Cardiac muscle cell (in vitro differentiated cells and primary cell): ENCODE results near the gene CREB5. TPM values are rescaled to one million over a fixed set of nuclear protein-coding genes. Genes with fewer than 3 reads are reported as not detected.

Experiments
- DNase-seq, 2 donors: peaks; one replicate each; pipeline versions ENCODE4 v3.0.0 to v3.0.0-alpha.2; 2010 to 2017; ENCODE audit warnings: low read depth in 1 of 2, low spot score in 1 of 2
- H3K27ac ChIP-seq: fragments of 200-600 bp; sonication (generic); 2 replicates; pipeline ENCODE4 v1.5.1; 2016
- H3K27me3 ChIP-seq: fragments of 200-600 bp; sonication (generic); 2 replicates; pipeline ENCODE4 v1.6.0; 2016; ENCODE audit warnings: control low read depth
- H3K36me3 ChIP-seq: fragments of 200-600 bp; sonication (generic); 2 replicates; pipeline ENCODE4 v1.5.1; 2016; ENCODE audit warnings: control low read depth
- H3K4me1 ChIP-seq: fragments of 200-600 bp; sonication (generic); 2 replicates; pipeline ENCODE4 v1.8.1; 2017; ENCODE audit warnings: low read depth, mild to moderate bottlenecking, mixed run types
- H3K4me3 ChIP-seq: fragments of 200-600 bp; sonication (generic); 2 replicates; pipeline ENCODE4 v1.5.1; 2016; ENCODE audit warnings: mild to moderate bottlenecking
- H3K9me3 ChIP-seq: fragments of 200-600 bp; sonication (generic); 2 replicates; pipeline ENCODE4 v1.5.1; 2017; ENCODE audit warnings: low read depth, mild to moderate bottlenecking, control low read depth
- polyA plus RNA-seq: library from polyadenylated mRNA; unstranded; fragments of >200 nt; fragmentation: Nextera tagmentation; extraction: Ambion mirVana; gene quantifications from 2 replicates; pipeline ENCODE4 v1.2.1, GENCODE V29; 2016
- total RNA-seq: library from RNA; depleted of rRNA; stranded (reverse); fragments of >200 nt; gene quantifications from 2 replicates; pipeline ENCODE4 v1.2.3, GENCODE V29; 2016
- TF ChIP-seq, protein P1 (sequence below): IDR thresholded peaks from 2 replicates; pipeline ENCODE4 v1.5.1; 2012; ENCODE audit warnings: low read depth, mild to moderate bottlenecking, low read length

The CREB5 gene
- total and polyA plus RNA-seq, 2 experiments from 2014 or later, result 4.6 TPM

DNA sequence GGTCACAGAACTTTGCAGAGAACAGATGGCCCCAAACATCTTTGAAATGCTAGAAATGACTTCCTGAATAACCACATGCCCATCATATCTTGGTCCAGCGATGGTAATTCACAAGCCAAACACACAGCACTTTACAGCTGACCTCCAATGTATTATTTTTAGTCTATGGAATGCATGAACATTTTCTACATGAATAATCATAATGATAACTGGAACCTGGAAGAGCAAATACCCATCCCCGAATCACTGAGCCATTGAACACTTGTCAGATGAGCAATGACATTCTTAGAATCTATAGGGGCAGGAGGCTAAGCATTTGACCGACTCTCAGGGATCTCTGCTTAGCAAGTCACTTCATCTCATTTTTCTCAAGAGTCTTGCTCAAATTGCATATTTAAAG lies 167.3 kb downstream of the CREB5 start:
- H3K27ac ChIP-seq, result no peak overlapping the region

DNA sequence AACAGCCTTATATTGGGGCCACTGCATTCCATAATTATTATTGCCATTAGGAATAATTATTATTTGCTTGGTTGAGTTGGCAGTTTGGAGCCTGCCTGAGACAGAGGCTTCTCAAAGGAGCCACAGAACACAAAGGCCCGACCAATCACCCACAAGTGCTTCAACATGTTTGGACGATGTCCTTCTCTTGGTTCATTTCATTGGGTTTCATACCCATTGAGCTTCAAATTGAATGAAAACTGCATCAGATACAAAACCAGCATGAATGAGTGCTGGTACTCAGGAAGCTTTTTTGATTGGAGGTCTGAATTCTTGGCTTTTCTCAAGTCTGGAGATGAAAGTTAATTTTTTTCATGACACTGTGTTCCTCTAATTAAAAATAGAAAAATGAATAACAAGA lies 168.3 kb downstream of the CREB5 start:
- H3K4me3 ChIP-seq, result no peak overlapping the region
- H3K36me3 ChIP-seq, result no peaks in the 10 kb centered on the region
- H3K27ac ChIP-seq, result no peak overlapping the region
- no peaks in the 10 kb centered on the region for H3K9me3 ChIP-seq
- no peaks in the 10 kb centered on the region for H3K4me1 ChIP-seq
- no peak for DNase-seq
- TF ChIP-seq, protein P1, sequence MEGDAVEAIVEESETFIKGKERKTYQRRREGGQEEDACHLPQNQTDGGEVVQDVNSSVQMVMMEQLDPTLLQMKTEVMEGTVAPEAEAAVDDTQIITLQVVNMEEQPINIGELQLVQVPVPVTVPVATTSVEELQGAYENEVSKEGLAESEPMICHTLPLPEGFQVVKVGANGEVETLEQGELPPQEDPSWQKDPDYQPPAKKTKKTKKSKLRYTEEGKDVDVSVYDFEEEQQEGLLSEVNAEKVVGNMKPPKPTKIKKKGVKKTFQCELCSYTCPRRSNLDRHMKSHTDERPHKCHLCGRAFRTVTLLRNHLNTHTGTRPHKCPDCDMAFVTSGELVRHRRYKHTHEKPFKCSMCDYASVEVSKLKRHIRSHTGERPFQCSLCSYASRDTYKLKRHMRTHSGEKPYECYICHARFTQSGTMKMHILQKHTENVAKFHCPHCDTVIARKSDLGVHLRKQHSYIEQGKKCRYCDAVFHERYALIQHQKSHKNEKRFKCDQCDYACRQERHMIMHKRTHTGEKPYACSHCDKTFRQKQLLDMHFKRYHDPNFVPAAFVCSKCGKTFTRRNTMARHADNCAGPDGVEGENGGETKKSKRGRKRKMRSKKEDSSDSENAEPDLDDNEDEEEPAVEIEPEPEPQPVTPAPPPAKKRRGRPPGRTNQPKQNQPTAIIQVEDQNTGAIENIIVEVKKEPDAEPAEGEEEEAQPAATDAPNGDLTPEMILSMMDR, result no peak
- no peaks in the 10 kb centered on the region for H3K27me3 ChIP-seq

More for the DNA sequence above, 167.3 kb downstream of the CREB5 start:
- DNase-seq, result no peak
- Histone ChIP-seq H3K36me3 (no peaks in the 10 kb centered on the region), H3K9me3 (no peaks in the 10 kb centered on the region), H3K4me1 (no peaks in the 10 kb centered on the region), H3K27me3 (no peaks in the 10 kb centered on the region), H3K4me3 (no peak overlapping the region)
- TF ChIP-seq, protein P1, result no peak

DNA sequence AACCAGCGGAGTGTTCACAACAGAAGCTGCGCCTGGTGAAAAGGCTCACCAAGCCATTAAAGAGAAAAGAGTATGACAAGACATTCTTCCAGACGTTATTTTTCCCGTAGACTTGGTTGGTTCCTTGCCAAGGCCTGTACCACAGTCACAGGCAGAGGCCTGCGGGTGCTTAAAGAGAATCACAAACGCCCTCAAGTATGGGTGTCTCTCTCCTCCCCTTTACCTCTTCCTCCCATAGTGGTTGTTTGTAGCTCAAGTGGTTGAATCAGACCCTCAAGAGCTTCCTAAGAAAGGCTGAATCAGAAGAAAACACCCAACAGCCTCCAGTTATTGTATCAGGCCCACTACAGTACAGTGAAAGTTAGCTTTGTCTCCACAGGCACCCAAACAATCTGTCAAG lies 169.0 kb downstream of the CREB5 start:
- TF ChIP-seq, protein P1, result no peak
- no peak overlapping the region for H3K27ac ChIP-seq
- DNase-seq, result no peak
- no peaks in the 10 kb centered on the region for H3K9me3 ChIP-seq
- no peaks in the 10 kb centered on the region for H3K27me3 ChIP-seq
- H3K4me3 ChIP-seq, result no peak overlapping the region
- H3K36me3 ChIP-seq, result no peaks in the 10 kb centered on the region
- no peaks in the 10 kb centered on the region for H3K4me1 ChIP-seq

DNA sequence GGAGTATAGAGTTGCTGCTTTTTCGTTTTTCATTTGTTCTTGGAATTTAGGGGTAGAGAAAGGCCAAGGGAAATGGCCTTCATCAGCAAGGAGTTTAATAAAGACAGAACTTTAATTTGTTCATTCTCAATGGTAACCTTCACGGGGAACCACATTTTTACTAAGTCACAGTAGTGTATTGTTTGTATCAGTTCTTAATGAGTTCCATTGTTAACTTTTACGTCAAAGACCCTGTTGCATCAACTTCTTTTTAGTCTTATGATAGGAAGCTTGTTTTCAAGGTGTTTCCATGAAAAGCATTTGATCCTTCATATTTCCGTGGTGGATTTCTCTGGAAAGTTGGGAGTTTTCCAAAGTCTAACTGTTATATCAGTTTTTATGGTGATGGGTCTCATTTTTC lies 169.9 kb downstream of the CREB5 start:
- Histone ChIP-seq H3K4me1 (no peaks in the 10 kb centered on the region), H3K27ac (no peak overlapping the region), H3K9me3 (no peaks in the 10 kb centered on the region), H3K27me3 (no peaks in the 10 kb centered on the region), H3K36me3 (no peaks in the 10 kb centered on the region), H3K4me3 (no peak overlapping the region)
- TF ChIP-seq, protein P1, result no peak
- no peak for DNase-seq

DNA sequence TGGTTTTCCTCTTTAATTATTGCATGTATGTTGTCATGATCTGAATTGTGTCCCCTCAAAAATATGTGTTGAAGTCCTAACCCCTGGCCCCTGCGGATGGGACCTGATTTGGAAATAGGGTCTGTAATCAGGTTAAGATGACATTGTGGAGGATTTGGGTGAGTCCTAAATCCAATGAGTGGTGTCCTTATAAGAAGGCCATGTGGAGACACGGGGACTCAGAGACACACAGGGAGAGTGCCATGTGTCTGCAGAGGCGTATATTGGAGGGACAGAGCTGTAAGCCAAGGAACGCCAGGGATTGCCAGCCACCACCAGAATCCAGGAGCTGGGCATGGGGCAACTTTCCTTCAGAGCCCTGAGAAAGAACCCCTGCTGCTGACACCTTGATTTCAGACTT lies 171.9 kb downstream of the CREB5 start:
- no peak for DNase-seq
- no peaks in the 10 kb centered on the region for H3K4me1 ChIP-seq
- H3K27me3 ChIP-seq, result no peaks in the 10 kb centered on the region
- TF ChIP-seq, protein P1, result no peak
- no peak overlapping the region for H3K4me3 ChIP-seq
- H3K36me3 ChIP-seq, result no peaks in the 10 kb centered on the region
- H3K27ac ChIP-seq, result no peak overlapping the region
- H3K9me3 ChIP-seq, result no peaks in the 10 kb centered on the region

DNA sequence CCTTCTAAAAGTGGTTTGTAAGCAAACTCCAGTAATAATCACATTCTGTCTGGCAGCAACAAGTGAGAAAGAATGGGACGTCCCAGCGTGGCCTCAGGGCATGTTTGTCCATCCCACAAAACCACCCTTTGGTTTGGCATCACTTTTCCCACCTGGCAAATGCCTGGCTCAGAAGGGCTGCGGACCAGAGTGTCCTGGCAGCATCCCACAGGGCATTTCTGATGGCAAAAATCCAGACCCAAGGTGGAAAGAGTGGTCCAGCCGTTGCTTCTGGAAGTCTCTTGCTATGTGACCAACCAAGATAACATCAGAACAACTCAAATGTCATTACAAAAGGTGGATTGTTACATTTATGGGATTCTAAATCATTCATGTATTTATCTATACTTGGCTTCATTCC lies 174.4 kb downstream of the CREB5 start:
- Histone ChIP-seq H3K9me3 (no peaks in the 10 kb centered on the region), H3K4me1 (no peaks in the 10 kb centered on the region), H3K27ac (no peak overlapping the region), H3K27me3 (no peaks in the 10 kb centered on the region), H3K4me3 (no peak overlapping the region), H3K36me3 (no peaks in the 10 kb centered on the region)
- TF ChIP-seq, protein P1, result no peak
- DNase-seq, result no peak
